ENCODE results near the gene NLRP7. TPM values are rescaled to one million over a fixed set of nuclear protein-coding genes. Genes with fewer than 3 reads are reported as not detected.
"Not testable (repeated sequence)": the region's sequence is repeated elsewhere in the genome, so short reads cannot be mapped to it uniquely, and the experiment has no call there.

NLRP7 gene
- total RNA-seq, 2 donors from 2014 or later = not detected

- no peaks in the 10 kb centered on the region for H3K9me3 ChIP-seq (ENCODE audit: control insufficient read depth, low read length, poor library complexity, severe bottlenecking)
- Mint-ChIP-seq H3K27me3 (peaks cover 15% of the 10 kb centered on the region), H3K4me1 (no peaks in the 10 kb centered on the region), H3K36me3 (ENCODE audit: low read depth) (no peaks in the 10 kb centered on the region), H3K4me3 (no peak overlapping the region), H3K27ac (no peak overlapping the region)
- DNase-seq = no peak
- no peak for ATAC-seq
These were observed 2.1 kb upstream of the NLRP7 start for GRCh38 chr19:54949412-54949811.

- not testable (repeated sequence) for ATAC-seq; H3K4me1 Mint-ChIP-seq; H3K27ac Mint-ChIP-seq; H3K4me3 Mint-ChIP-seq; H3K9me3 ChIP-seq (ENCODE audit: control insufficient read depth, low read length, poor library complexity, severe bottlenecking); H3K36me3 Mint-ChIP-seq (ENCODE audit: low read depth); H3K27me3 Mint-ChIP-seq; DNase-seq
These were observed 3.5 kb downstream of the NLRP7 start for GRCh38 chr19:54943772-54944361.

- ATAC-seq; H3K4me1 Mint-ChIP-seq; H3K36me3 Mint-ChIP-seq (ENCODE audit: low read depth); DNase-seq; H3K4me3 Mint-ChIP-seq; H3K9me3 ChIP-seq (ENCODE audit: control insufficient read depth, low read length, poor library complexity, severe bottlenecking); H3K27ac Mint-ChIP-seq: not testable (repeated sequence)
- H3K27me3 Mint-ChIP-seq = peaks cover 14% of the 10 kb centered on the region
These were observed 7.8 kb downstream of the NLRP7 start for GRCh38 chr19:54939538-54939937.

DNA sequence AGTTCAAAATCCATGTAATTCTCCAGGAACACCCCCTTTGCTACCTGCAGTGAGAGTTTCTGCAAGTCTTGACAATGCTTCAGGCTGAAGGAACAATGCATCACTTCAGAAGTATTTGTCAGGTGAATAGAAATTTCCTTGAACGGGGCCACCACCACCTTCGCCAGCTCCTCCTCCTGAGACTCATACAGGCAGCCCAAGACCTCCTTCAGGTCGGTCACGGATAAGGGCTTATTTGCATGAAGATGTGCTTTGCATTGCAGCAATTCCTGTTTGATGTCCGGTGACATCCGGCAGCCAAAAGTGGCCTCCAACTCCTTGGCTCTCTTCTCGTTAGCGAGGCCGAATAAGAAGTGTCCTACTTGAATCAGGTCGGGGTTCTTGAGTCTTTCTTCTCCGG is 8.4 kb downstream of the NLRP7 start:
- Mint-ChIP-seq H3K36me3 (ENCODE audit: low read depth) (no peaks in the 10 kb centered on the region), H3K4me3 (no peak overlapping the region), H3K27ac (no peak overlapping the region), H3K27me3 (peaks cover 14% of the 10 kb centered on the region), H3K4me1 (no peaks in the 10 kb centered on the region)
- H3K9me3 ChIP-seq (ENCODE audit: control insufficient read depth, low read length, poor library complexity, severe bottlenecking) = no peaks in the 10 kb centered on the region
- DNase-seq (no peak), ATAC-seq (no peak)

- no peak overlapping the region for H3K4me3 Mint-ChIP-seq
- no peaks in the 10 kb centered on the region for H3K4me1 Mint-ChIP-seq
- H3K27me3 Mint-ChIP-seq = peaks cover 18% of the 10 kb centered on the region
- H3K36me3 Mint-ChIP-seq (ENCODE audit: low read depth) = no peaks in the 10 kb centered on the region
- ATAC-seq (no peak), DNase-seq (no peak)
- no peak overlapping the region for H3K27ac Mint-ChIP-seq
- no peaks in the 10 kb centered on the region for H3K9me3 ChIP-seq (ENCODE audit: control insufficient read depth, low read length, poor library complexity, severe bottlenecking)
These were observed 9.4 kb downstream of the NLRP7 start for GRCh38 chr19:54937926-54938325.

GRCh38 chr19:54928299-54928698 is 19.0 kb downstream of the NLRP7 start:
- DNase-seq = no peak
- Mint-ChIP-seq H3K36me3 (ENCODE audit: low read depth) (no peaks in the 10 kb centered on the region), H3K27ac (no peak overlapping the region), H3K4me1 (no peaks in the 10 kb centered on the region), H3K4me3 (no peak overlapping the region), H3K27me3 (no peaks in the 10 kb centered on the region)
- no peaks in the 10 kb centered on the region for H3K9me3 ChIP-seq (ENCODE audit: control insufficient read depth, low read length, poor library complexity, severe bottlenecking)
- no peak for ATAC-seq

DNA sequence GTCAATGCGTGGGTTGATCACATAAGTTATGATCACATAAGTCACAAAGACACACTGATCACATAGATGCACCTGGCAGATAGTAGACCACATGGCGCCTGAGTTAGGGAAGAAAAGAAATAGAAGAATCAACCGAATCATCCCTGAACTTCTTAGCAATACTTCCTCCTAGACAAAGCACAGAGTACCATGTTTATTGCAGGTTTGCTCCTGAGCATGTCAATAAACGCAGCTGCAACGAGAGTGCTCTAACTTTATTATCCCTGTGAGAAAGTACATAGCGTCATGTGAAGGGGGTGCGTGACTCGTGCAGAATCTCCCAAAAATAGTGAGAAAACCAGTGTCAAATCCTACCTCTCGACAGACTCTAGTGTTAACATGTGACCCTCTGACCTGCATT is 24.1 kb downstream of the NLRP7 start:
- H3K4me1 Mint-ChIP-seq = no peaks in the 10 kb centered on the region
- H3K27me3 Mint-ChIP-seq = peaks cover 14% of the 10 kb centered on the region
- H3K27ac Mint-ChIP-seq = no peak overlapping the region
- no peak for ATAC-seq
- H3K36me3 Mint-ChIP-seq (ENCODE audit: low read depth) = peaks cover 4% of the 10 kb centered on the region
- no peak for DNase-seq
- no peak overlapping the region for H3K4me3 Mint-ChIP-seq
- H3K9me3 ChIP-seq (ENCODE audit: control insufficient read depth, low read length, poor library complexity, severe bottlenecking) = no peaks in the 10 kb centered on the region

DNA sequence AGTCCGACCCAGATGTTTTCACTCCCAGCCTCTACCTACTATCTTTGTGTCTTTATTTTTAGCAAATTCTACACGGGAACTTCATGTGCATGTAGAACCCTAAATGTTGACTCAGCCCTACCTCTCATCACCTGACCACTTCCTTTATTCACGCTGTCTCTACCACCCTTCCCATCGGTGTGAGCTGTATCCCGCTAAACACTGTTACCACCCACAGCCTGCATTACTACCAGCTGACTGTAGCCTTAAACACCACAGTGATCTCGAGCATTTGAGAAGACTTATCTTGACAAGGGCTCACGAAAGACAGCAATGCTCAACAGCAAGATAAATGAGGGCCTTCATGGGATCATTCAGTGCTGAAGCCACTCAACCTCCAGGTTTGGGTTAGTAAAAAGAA is 26.2 kb downstream of the NLRP7 start:
- ATAC-seq (no peak), DNase-seq (no peak)
- no peaks in the 10 kb centered on the region for H3K9me3 ChIP-seq (ENCODE audit: control insufficient read depth, low read length, poor library complexity, severe bottlenecking)
- peaks cover 18% of the 10 kb centered on the region for H3K27me3 Mint-ChIP-seq
- H3K27ac Mint-ChIP-seq = no peak overlapping the region
- H3K36me3 Mint-ChIP-seq (ENCODE audit: low read depth) = peaks cover 7% of the 10 kb centered on the region
- no peak overlapping the region for H3K4me3 Mint-ChIP-seq
- no peaks in the 10 kb centered on the region for H3K4me1 Mint-ChIP-seq

- not testable (repeated sequence) for H3K27ac Mint-ChIP-seq; DNase-seq; H3K4me1 Mint-ChIP-seq; H3K4me3 Mint-ChIP-seq; H3K36me3 Mint-ChIP-seq (ENCODE audit: low read depth); ATAC-seq; H3K9me3 ChIP-seq (ENCODE audit: control insufficient read depth, low read length, poor library complexity, severe bottlenecking)
- H3K27me3 Mint-ChIP-seq = peaks cover 26% of the 10 kb centered on the region
These were observed 27.4 kb downstream of the NLRP7 start for GRCh38 chr19:54919646-54920563.

- DNase-seq (no peak), ATAC-seq (no peak)
- H3K4me3 Mint-ChIP-seq = no peak overlapping the region
- H3K27ac Mint-ChIP-seq = no peak overlapping the region
- H3K4me1 Mint-ChIP-seq = no peaks in the 10 kb centered on the region
- peaks cover 33% of the 10 kb centered on the region for H3K27me3 Mint-ChIP-seq
- no peaks in the 10 kb centered on the region for H3K9me3 ChIP-seq (ENCODE audit: control insufficient read depth, low read length, poor library complexity, severe bottlenecking)
- H3K36me3 Mint-ChIP-seq (ENCODE audit: low read depth) = peaks cover 7% of the 10 kb centered on the region
These were observed 28.8 kb downstream of the NLRP7 start for GRCh38 chr19:54918499-54918898.

GRCh38 chr19:54916822-54917221 is 30.5 kb downstream of the NLRP7 start:
- Mint-ChIP-seq H3K27ac (no peak overlapping the region), H3K4me3 (no peak overlapping the region), H3K27me3 (peaks cover 33% of the 10 kb centered on the region), H3K4me1 (no peaks in the 10 kb centered on the region), H3K36me3 (ENCODE audit: low read depth) (peaks cover 4% of the 10 kb centered on the region)
- no peaks in the 10 kb centered on the region for H3K9me3 ChIP-seq (ENCODE audit: control insufficient read depth, low read length, poor library complexity, severe bottlenecking)
- DNase-seq = no peak
- ATAC-seq = no peak

GRCh38 chr19:54907899-54908298 is 39.4 kb downstream of the NLRP7 start:
- H3K27ac Mint-ChIP-seq; DNase-seq; H3K36me3 Mint-ChIP-seq (ENCODE audit: low read depth); H3K4me1 Mint-ChIP-seq; H3K27me3 Mint-ChIP-seq; ATAC-seq; H3K9me3 ChIP-seq (ENCODE audit: control insufficient read depth, low read length, poor library complexity, severe bottlenecking); H3K4me3 Mint-ChIP-seq: not testable (repeated sequence)

GRCh38 chr19:54906819-54907218 is 40.5 kb downstream of the NLRP7 start:
- no peaks in the 10 kb centered on the region for H3K9me3 ChIP-seq (ENCODE audit: control insufficient read depth, low read length, poor library complexity, severe bottlenecking)
- DNase-seq (no peak), ATAC-seq (no peak)
- Mint-ChIP-seq H3K4me1 (no peaks in the 10 kb centered on the region), H3K36me3 (ENCODE audit: low read depth) (no peaks in the 10 kb centered on the region), H3K27me3 (peaks cover 6% of the 10 kb centered on the region), H3K4me3 (no peak overlapping the region), H3K27ac (no peak overlapping the region)

All from T-helper 17 cell (primary cell).